ENCODE results near the gene STK10. TPM values are rescaled to one million over a fixed set of nuclear protein-coding genes. Genes with fewer than 3 reads are reported as not detected.

The STK10 gene
- total RNA-seq, 2 donors from 2014 or later: 25.6 to 39.2 TPM

GRCh38 chr5:172088801-172089200 lies 99.2 kb downstream of the STK10 start:
- no peak for ATAC-seq (ENCODE audit: insufficient number of reproducible peaks, low FRiP score, low read depth)
- Histone ChIP-seq H3K4me1 (ENCODE audit: control insufficient read depth in 1 of 2, low read depth in 2 of 2) (no peaks in the 10 kb centered on the region), H3K27ac (no peak overlapping the region), H3K4me3 (no peak overlapping the region), H3K36me3 (peaks cover 8% of the 10 kb centered on the region), H3K9me3 (no peaks in the 10 kb centered on the region), H3K27me3 (replicated peaks; ENCODE audit: insufficient read depth) (no peaks in the 10 kb centered on the region)
- no peak for DNase-seq (ENCODE audit: low spot score)
- TF ChIP-seq CTCF (IDR thresholded peaks at IDR 0.05): no peak

- Histone ChIP-seq H3K9me3 (no peaks in the 10 kb centered on the region), H3K36me3 (peaks cover 6% of the 10 kb centered on the region), H3K4me3 (no peak overlapping the region), H3K4me1 (ENCODE audit: control insufficient read depth in 1 of 2, low read depth in 2 of 2) (no peaks in the 10 kb centered on the region), H3K27me3 (replicated peaks; ENCODE audit: insufficient read depth) (no peaks in the 10 kb centered on the region), H3K27ac (no peak overlapping the region)
- DNase-seq (ENCODE audit: low spot score) (no peak), ATAC-seq (ENCODE audit: insufficient number of reproducible peaks, low FRiP score, low read depth) (no peak)
- no peak for TF ChIP-seq CTCF (IDR thresholded peaks at IDR 0.05)
Measured at GRCh38 chr5:172086194-172086975, 101.6 kb downstream of the STK10 start.

- Histone ChIP-seq H3K36me3 (peaks cover 6% of the 10 kb centered on the region), H3K27ac (no peak overlapping the region), H3K4me3 (no peak overlapping the region), H3K27me3 (replicated peaks; ENCODE audit: insufficient read depth) (no peaks in the 10 kb centered on the region), H3K4me1 (ENCODE audit: control insufficient read depth in 1 of 2, low read depth in 2 of 2) (no peaks in the 10 kb centered on the region), H3K9me3 (no peaks in the 10 kb centered on the region)
- TF ChIP-seq CTCF (IDR thresholded peaks at IDR 0.05): no peak
- DNase-seq (ENCODE audit: low spot score) (no peak), ATAC-seq (ENCODE audit: insufficient number of reproducible peaks, low FRiP score, low read depth) (no peak)
Measured at GRCh38 chr5:172085738-172086137, 102.3 kb downstream of the STK10 start.

- no peaks in the 10 kb centered on the region for H3K4me1 ChIP-seq (ENCODE audit: control insufficient read depth in 1 of 2, low read depth in 2 of 2)
- ATAC-seq (ENCODE audit: insufficient number of reproducible peaks, low FRiP score, low read depth) (no peak), DNase-seq (ENCODE audit: low spot score) (no peak)
- H3K4me3 ChIP-seq: no peak overlapping the region
- H3K27ac ChIP-seq: no peak overlapping the region
- no peak for TF ChIP-seq CTCF (IDR thresholded peaks at IDR 0.05)
- H3K27me3 ChIP-seq (replicated peaks; ENCODE audit: insufficient read depth): no peaks in the 10 kb centered on the region
- H3K9me3 ChIP-seq: no peaks in the 10 kb centered on the region
- peaks cover 7% of the 10 kb centered on the region for H3K36me3 ChIP-seq
Measured at GRCh38 chr5:172082180-172082579, 105.8 kb downstream of the STK10 start.

- DNase-seq (ENCODE audit: low spot score) (no peak), ATAC-seq (ENCODE audit: insufficient number of reproducible peaks, low FRiP score, low read depth) (no peak)
- no peak for TF ChIP-seq CTCF (IDR thresholded peaks at IDR 0.05)
- Histone ChIP-seq H3K27me3 (replicated peaks; ENCODE audit: insufficient read depth) (no peaks in the 10 kb centered on the region), H3K27ac (no peak overlapping the region), H3K4me1 (ENCODE audit: control insufficient read depth in 1 of 2, low read depth in 2 of 2) (no peaks in the 10 kb centered on the region), H3K36me3 (peaks cover 7% of the 10 kb centered on the region), H3K9me3 (no peaks in the 10 kb centered on the region), H3K4me3 (no peak overlapping the region)
Measured at GRCh38 chr5:172079876-172080275, 108.1 kb downstream of the STK10 start.

Measured in thoracic aorta (tissue), 2 donors.